ENCODE measurements around the gene HOXC5.

- TF ChIP-seq POLR2A (IDR thresholded peaks at IDR 0.05) (no peak), CTCF (IDR thresholded peaks at IDR 0.05) (no peak), EP300 (IDR thresholded peaks at IDR 0.05) (no peak)
Measured at GRCh38 chr12:54019924-54020590, 12.8 kb upstream of the HOXC5 start.
